Neutrophil (primary cell): ENCODE measurements around the gene TAC4.

Experiments used
- H3K27ac ChIP-seq: fragments of 200-600 bp; sonication (generic); 2 replicates; pipeline ENCODE4 v1.5.1; 2016; ENCODE audit warnings: mild to moderate bottlenecking, moderate library complexity
- H3K27me3 ChIP-seq: fragments of 200-600 bp; sonication (generic); 2 replicates; pipeline ENCODE4 v1.6.0; 2016; ENCODE audit warnings: mild to moderate bottlenecking
- H3K36me3 ChIP-seq: fragments of 200-600 bp; sonication (generic); 2 replicates; pipeline ENCODE4 v1.5.1; 2017
- H3K4me1 ChIP-seq, 2 experiments: fragments of 200-600 bp in 1 of 2; sonication (generic) in 1 of 2; 1 replicate in 1 of 2; 2 replicates in 1 of 2; pipeline versions ENCODE4 v1.5.1 to v1.6.1; 2013 to 2016; ENCODE audit warnings: low read depth in 1 of 2, low read length in 1 of 2, mild to moderate bottlenecking in 1 of 2, moderate library complexity in 1 of 2; ENCODE audit not compliant: control insufficient read depth in 1 of 2, insufficient read depth in 1 of 2
- H3K4me3 ChIP-seq, 2 experiments: fragments of 200-600 bp in 1 of 2; sonication (generic) in 1 of 2; 1 replicate in 1 of 2; 2 replicates in 1 of 2; pipeline ENCODE4 v1.5.1; 2013 to 2016; ENCODE audit warnings: low read depth in 1 of 2, low read length in 1 of 2, mild to moderate bottlenecking in 1 of 2, moderate library complexity in 1 of 2
- H3K9me3 ChIP-seq: fragments of 200-600 bp; sonication (generic); 2 replicates; pipeline ENCODE4 v1.5.1; 2016
- TF ChIP-seq, protein P1 (sequence below): fragments of 200-600 bp; sonication (generic); IDR thresholded peaks from 2 replicates; pipeline ENCODE4 v1.5.1; 2016; ENCODE audit warnings: antibody characterized with exemption

The TAC4 gene

DNA sequence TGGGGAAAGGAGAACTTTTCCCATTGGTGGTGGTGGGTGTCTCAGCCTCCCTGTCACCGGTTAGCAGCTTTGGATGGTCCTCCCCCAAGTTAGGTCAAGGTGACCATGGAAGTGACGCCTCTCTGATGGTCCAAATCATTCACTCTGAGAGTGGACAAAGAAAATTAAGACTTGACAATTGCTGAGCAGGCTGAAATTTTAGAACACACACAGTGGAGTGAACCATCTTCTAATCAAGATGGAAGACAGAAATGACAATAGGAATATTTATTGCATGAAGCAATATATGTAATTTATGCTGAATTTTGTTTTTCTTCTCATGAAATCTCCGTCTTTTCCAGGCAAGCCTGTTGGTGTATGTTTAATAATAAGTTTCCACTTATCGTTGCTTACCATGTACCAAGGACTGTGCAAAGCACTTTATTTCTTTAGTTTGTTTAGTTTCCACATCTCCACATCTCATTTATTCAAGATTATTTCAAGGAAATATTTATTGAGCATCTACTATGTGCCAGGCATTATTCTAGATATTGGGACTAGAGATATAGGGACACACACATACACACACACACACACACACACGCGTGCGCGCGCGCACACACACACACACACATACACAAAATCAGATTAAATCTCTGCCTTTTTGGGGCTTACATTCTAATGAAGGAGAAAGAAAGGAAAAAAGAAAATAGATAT is 44.0 kb upstream of the TAC4 start:
- H3K27me3 ChIP-seq: peaks cover 99% of the 10 kb centered on the region
- TF ChIP-seq, protein P1, sequence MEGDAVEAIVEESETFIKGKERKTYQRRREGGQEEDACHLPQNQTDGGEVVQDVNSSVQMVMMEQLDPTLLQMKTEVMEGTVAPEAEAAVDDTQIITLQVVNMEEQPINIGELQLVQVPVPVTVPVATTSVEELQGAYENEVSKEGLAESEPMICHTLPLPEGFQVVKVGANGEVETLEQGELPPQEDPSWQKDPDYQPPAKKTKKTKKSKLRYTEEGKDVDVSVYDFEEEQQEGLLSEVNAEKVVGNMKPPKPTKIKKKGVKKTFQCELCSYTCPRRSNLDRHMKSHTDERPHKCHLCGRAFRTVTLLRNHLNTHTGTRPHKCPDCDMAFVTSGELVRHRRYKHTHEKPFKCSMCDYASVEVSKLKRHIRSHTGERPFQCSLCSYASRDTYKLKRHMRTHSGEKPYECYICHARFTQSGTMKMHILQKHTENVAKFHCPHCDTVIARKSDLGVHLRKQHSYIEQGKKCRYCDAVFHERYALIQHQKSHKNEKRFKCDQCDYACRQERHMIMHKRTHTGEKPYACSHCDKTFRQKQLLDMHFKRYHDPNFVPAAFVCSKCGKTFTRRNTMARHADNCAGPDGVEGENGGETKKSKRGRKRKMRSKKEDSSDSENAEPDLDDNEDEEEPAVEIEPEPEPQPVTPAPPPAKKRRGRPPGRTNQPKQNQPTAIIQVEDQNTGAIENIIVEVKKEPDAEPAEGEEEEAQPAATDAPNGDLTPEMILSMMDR: no peak
- no peaks in the 10 kb centered on the region for H3K36me3 ChIP-seq

DNA sequence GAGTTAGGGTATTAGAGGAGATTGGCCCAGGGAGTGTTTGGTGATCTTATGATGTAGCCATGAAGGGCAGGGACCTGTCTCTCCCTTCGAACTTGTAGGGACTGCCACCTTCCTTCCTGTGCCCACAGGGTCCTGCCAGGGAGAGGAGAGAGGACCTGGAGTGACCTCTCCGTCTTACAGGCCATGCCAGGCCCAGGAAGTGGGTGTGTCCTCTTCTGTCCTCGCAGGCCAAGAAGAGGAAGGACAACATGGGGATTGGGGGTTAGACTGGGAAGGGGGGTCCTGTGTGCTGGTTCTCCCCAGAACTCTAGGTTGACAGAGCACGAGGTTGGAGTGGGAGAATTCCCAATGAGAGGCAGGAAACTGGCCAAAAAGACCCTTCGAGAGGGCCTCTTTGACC is 43.4 kb upstream of the TAC4 start:
- TF ChIP-seq, protein P1: no peak
- Histone ChIP-seq H3K4me1 (no peaks in the 10 kb centered on the region), H3K27me3 (peaks cover 99% of the 10 kb centered on the region), H3K4me3 (no peak overlapping the region), H3K27ac (no peak overlapping the region), H3K9me3 (no peaks in the 10 kb centered on the region), H3K36me3 (no peaks in the 10 kb centered on the region)

More for the DNA sequence above, 44.0 kb upstream of the TAC4 start:
- Histone ChIP-seq H3K9me3 (no peaks in the 10 kb centered on the region), H3K4me3 (no peak overlapping the region), H3K4me1 (no peaks in the 10 kb centered on the region), H3K27ac (no peak overlapping the region)

DNA sequence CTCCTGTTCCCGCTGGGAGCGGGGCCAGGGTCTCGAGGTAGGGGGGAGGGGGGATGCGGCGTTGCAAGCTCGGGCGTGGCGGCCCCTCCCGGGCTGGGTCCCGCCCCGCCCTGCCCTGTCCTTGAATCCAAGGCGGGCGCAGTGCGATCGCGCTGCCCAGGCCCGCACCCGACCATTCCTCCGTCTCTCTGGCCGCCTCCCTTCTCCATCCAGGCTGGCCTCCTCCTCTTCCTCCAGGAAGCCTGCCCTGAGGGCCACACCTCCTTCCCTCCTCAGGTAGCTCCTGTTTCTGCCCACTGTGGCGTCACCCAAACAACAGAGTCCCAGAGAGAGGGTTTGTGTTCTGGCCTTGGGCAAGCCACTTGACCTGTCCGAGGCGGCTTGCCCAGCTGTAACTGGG is 43.0 kb upstream of the TAC4 start:
- H3K9me3 ChIP-seq: no peaks in the 10 kb centered on the region
- H3K36me3 ChIP-seq: no peaks in the 10 kb centered on the region
- no peak overlapping the region for H3K27ac ChIP-seq
- TF ChIP-seq, protein P1: no peak
- no peak overlapping the region for H3K4me3 ChIP-seq
- H3K27me3 ChIP-seq: peaks cover 99% of the 10 kb centered on the region
- H3K4me1 ChIP-seq: no peaks in the 10 kb centered on the region

DNA sequence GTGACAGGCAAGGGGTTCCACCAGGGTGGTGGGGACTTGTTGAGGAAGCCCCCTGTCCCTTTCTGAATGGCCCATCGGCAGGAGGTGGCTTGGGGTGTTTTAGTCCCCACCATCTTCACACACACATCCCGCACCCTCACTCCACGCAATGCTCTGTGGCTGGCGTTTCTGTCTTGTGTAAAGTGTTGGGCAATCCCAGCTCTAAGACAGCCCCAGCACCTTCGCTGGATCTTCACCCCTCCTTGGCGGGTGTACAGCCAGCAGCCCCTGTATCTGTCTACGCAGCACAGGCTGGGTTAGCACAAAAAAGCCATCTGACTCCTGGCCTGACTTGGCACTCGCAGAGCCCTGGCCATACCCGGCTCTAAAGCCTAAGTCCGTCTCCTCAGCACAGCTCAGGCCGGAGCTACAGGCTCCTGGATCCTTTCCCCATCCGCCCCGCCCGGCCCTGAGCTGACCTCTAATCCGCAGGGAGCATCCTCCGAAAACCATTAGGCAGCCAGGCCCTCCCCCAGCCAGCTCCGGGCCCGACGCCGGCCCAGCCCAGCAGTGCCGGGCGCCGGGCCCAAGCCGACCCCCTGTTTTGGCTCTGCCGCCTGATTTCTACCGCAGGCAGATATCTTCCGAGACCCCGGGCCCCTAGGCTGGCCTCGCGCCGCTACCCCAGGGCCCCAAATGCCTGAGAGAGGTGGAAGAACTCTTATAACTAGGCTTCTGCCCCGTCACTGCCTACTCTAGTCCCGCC is 42.4 kb upstream of the TAC4 start:
- no peak overlapping the region for H3K27ac ChIP-seq
- TF ChIP-seq, protein P1: no peak
- peaks cover 99% of the 10 kb centered on the region for H3K27me3 ChIP-seq
- no peaks in the 10 kb centered on the region for H3K36me3 ChIP-seq
- H3K9me3 ChIP-seq: no peaks in the 10 kb centered on the region
- no peak overlapping the region for H3K4me3 ChIP-seq
- H3K4me1 ChIP-seq: no peaks in the 10 kb centered on the region

DNA sequence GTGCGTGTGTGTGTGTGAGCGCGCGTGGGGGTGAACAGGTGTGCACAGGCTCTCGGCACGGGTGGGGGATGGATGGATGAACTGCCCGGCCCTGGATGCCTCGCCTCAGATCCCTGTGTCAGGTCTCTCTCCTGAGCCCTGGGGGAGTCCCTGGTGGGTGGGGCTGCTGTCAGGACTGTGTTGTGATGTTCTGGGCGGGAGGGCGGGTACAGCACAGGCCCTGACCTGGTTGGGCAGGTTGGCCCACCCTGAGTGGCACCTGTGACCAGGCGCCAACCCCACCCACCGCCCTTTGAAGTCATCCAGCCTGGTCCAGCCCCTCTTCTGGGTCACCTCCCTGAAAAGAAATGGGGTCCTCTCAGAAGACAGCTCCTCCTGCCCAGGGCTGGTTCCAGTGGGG is 41.6 kb upstream of the TAC4 start:
- H3K27me3 ChIP-seq: peaks cover 95% of the 10 kb centered on the region
- H3K36me3 ChIP-seq: no peaks in the 10 kb centered on the region
- no peak overlapping the region for H3K27ac ChIP-seq
- H3K4me1 ChIP-seq: no peaks in the 10 kb centered on the region
- H3K4me3 ChIP-seq: no peak overlapping the region
- H3K9me3 ChIP-seq: no peaks in the 10 kb centered on the region
- TF ChIP-seq, protein P1: no peak
